Measurements from ENCODE around the gene LILRA5.

LILRA5 gene

GRCh38 chr19:54357381-54357780, 44.4 kb upstream of the LILRA5 start:
- Histone ChIP-seq H3K79me1 (replicated peaks; ENCODE audit: low read length, poor library complexity, severe bottlenecking) (no peaks in the 10 kb centered on the region), H3K27ac (ENCODE audit: low read length, poor library complexity, severe bottlenecking) (no peak overlapping the region), H2BK120ac (ENCODE audit: low read depth, low read length) (no peak overlapping the region), H3K36me3 (ENCODE audit: control insufficient read depth in 1 of 2, insufficient read depth in 2 of 2, low read depth in 1 of 2, low read length in 2 of 2) (no peaks in the 10 kb centered on the region), H3K9ac (ENCODE audit: low read length) (no peak overlapping the region), H2BK12ac (ENCODE audit: low read length in 2 of 2) (no peak overlapping the region), H3K4me1 (ENCODE audit: control insufficient read depth, insufficient read depth, low read depth, low read length) (no peaks in the 10 kb centered on the region), H4K91ac (ENCODE audit: low read length) (no peak overlapping the region), H3K14ac (ENCODE audit: low read length in 2 of 2) (no peak overlapping the region), H4K8ac (ENCODE audit: low read length) (no peak overlapping the region), H3K4me2 (ENCODE audit: low read length, poor library complexity, severe bottlenecking) (no peak overlapping the region), H3K27me3 (ENCODE audit: control insufficient read depth in 1 of 2, insufficient read depth in 1 of 2, low read length in 2 of 2) (peaks cover 0 to 11% of the 10 kb centered on the region in 2 experiments), H3K9me3 (ENCODE audit: control insufficient read depth, low read length) (no peaks in the 10 kb centered on the region), H2AFZ (ENCODE audit: low read depth, low read length) (no peak overlapping the region), H2BK15ac (ENCODE audit: low read depth, poor library complexity, severe bottlenecking) (no peak overlapping the region), H3K18ac (ENCODE audit: low read depth in 1 of 2, low read length in 2 of 2) (no peak overlapping the region), H2AK5ac (ENCODE audit: low read length, severe bottlenecking) (no peak overlapping the region), H2BK5ac (ENCODE audit: low read depth, low read length, poor library complexity, severe bottlenecking) (no peak overlapping the region), H3K23ac (ENCODE audit: low read length in 2 of 2) (no peak overlapping the region), H3K4me3 (ENCODE audit: insufficient read depth in 1 of 2, low read depth in 1 of 2, low read length in 2 of 2) (no peak overlapping the region), H3K4ac (ENCODE audit: low read depth in 1 of 2, low read length in 2 of 2) (no peak overlapping the region)
- WGBS = 67% methylated on average over 16 of the region's 16 CpGs
- no peak for DNase-seq

GRCh38 chr19:54356444-54357056, 43.6 kb upstream of the LILRA5 start:
- no peak overlapping the region for H3K4me3 ChIP-seq (ENCODE audit: insufficient read depth in 1 of 2, low read depth in 1 of 2, low read length in 2 of 2)
- no peak overlapping the region for H2AK5ac ChIP-seq (ENCODE audit: low read length, severe bottlenecking)
- DNase-seq = no peak
- H3K9me3 ChIP-seq (ENCODE audit: control insufficient read depth, low read length) = no peaks in the 10 kb centered on the region
- peak overlapping the region; percentile 27 for H4K91ac ChIP-seq (ENCODE audit: low read length)
- WGBS = 85% methylated on average over 9 of the region's 12 CpGs
- no peak overlapping the region for H2BK5ac ChIP-seq (ENCODE audit: low read depth, low read length, poor library complexity, severe bottlenecking)
- H2BK12ac ChIP-seq (ENCODE audit: low read length in 2 of 2) = no peak overlapping the region
- no peak overlapping the region for H4K8ac ChIP-seq (ENCODE audit: low read length)
- no peaks in the 10 kb centered on the region for H3K79me1 ChIP-seq (replicated peaks; ENCODE audit: low read length, poor library complexity, severe bottlenecking)
- H3K18ac ChIP-seq (ENCODE audit: low read depth in 1 of 2, low read length in 2 of 2) = no peak overlapping the region
- no peak overlapping the region for H2AFZ ChIP-seq (ENCODE audit: low read depth, low read length)
- H3K23ac ChIP-seq (ENCODE audit: low read length in 2 of 2) = no peak overlapping the region
- H3K4me1 ChIP-seq (ENCODE audit: control insufficient read depth, insufficient read depth, low read depth, low read length) = no peaks in the 10 kb centered on the region
- no peak overlapping the region for H3K14ac ChIP-seq (ENCODE audit: low read length in 2 of 2)
- peaks cover 0 to 13% of the 10 kb centered on the region in 2 experiments for H3K27me3 ChIP-seq (ENCODE audit: control insufficient read depth in 1 of 2, insufficient read depth in 1 of 2, low read length in 2 of 2)
- no peaks in the 10 kb centered on the region for H3K36me3 ChIP-seq (ENCODE audit: control insufficient read depth in 1 of 2, insufficient read depth in 2 of 2, low read depth in 1 of 2, low read length in 2 of 2)
- H3K4ac ChIP-seq (ENCODE audit: low read depth in 1 of 2, low read length in 2 of 2) = no peak overlapping the region
- H2BK120ac ChIP-seq (ENCODE audit: low read depth, low read length) = no peak overlapping the region
- H3K9ac ChIP-seq (ENCODE audit: low read length) = no peak overlapping the region
- no peak overlapping the region for H3K27ac ChIP-seq (ENCODE audit: low read length, poor library complexity, severe bottlenecking)
- H3K4me2 ChIP-seq (ENCODE audit: low read length, poor library complexity, severe bottlenecking) = no peak overlapping the region
- no peak overlapping the region for H2BK15ac ChIP-seq (ENCODE audit: low read depth, poor library complexity, severe bottlenecking)

- H2BK12ac ChIP-seq (ENCODE audit: low read length in 2 of 2) = no peak overlapping the region
- no peak overlapping the region for H3K18ac ChIP-seq (ENCODE audit: low read depth in 1 of 2, low read length in 2 of 2)
- no peak overlapping the region for H2BK15ac ChIP-seq (ENCODE audit: low read depth, poor library complexity, severe bottlenecking)
- H2BK5ac ChIP-seq (ENCODE audit: low read depth, low read length, poor library complexity, severe bottlenecking) = no peak overlapping the region
- H3K79me1 ChIP-seq (replicated peaks; ENCODE audit: low read length, poor library complexity, severe bottlenecking) = no peaks in the 10 kb centered on the region
- H3K4me2 ChIP-seq (ENCODE audit: low read length, poor library complexity, severe bottlenecking) = no peak overlapping the region
- no peak overlapping the region for H3K4me3 ChIP-seq (ENCODE audit: insufficient read depth in 1 of 2, low read depth in 1 of 2, low read length in 2 of 2)
- peaks cover 0 to 13% of the 10 kb centered on the region in 2 experiments for H3K27me3 ChIP-seq (ENCODE audit: control insufficient read depth in 1 of 2, insufficient read depth in 1 of 2, low read length in 2 of 2)
- H2BK120ac ChIP-seq (ENCODE audit: low read depth, low read length) = no peak overlapping the region
- no peak overlapping the region for H2AFZ ChIP-seq (ENCODE audit: low read depth, low read length)
- H4K91ac ChIP-seq (ENCODE audit: low read length) = no peak overlapping the region
- no peak for DNase-seq
- no peak overlapping the region for H3K9ac ChIP-seq (ENCODE audit: low read length)
- whole genome bisulfite sequencing = 86% methylated on average over 14 of the region's 14 CpGs
- no peaks in the 10 kb centered on the region for H3K4me1 ChIP-seq (ENCODE audit: control insufficient read depth, insufficient read depth, low read depth, low read length)
- no peak overlapping the region for H3K14ac ChIP-seq (ENCODE audit: low read length in 2 of 2)
- no peak overlapping the region for H3K23ac ChIP-seq (ENCODE audit: low read length in 2 of 2)
- no peak overlapping the region for H3K27ac ChIP-seq (ENCODE audit: low read length, poor library complexity, severe bottlenecking)
- no peak overlapping the region for H3K4ac ChIP-seq (ENCODE audit: low read depth in 1 of 2, low read length in 2 of 2)
- H3K36me3 ChIP-seq (ENCODE audit: control insufficient read depth in 1 of 2, insufficient read depth in 2 of 2, low read depth in 1 of 2, low read length in 2 of 2) = no peaks in the 10 kb centered on the region
- no peaks in the 10 kb centered on the region for H3K9me3 ChIP-seq (ENCODE audit: control insufficient read depth, low read length)
- H2AK5ac ChIP-seq (ENCODE audit: low read length, severe bottlenecking) = no peak overlapping the region
- H4K8ac ChIP-seq (ENCODE audit: low read length) = no peak overlapping the region
Observed at GRCh38 chr19:54355675-54356074, 42.7 kb upstream of the LILRA5 start.

- H3K4ac ChIP-seq (ENCODE audit: low read depth in 1 of 2, low read length in 2 of 2) = no peak overlapping the region
- WGBS = 43% methylated on average over 3 of the region's 3 CpGs
- H2AK5ac ChIP-seq (ENCODE audit: low read length, severe bottlenecking) = no peak overlapping the region
- no peak overlapping the region for H3K23ac ChIP-seq (ENCODE audit: low read length in 2 of 2)
- H2BK12ac ChIP-seq (ENCODE audit: low read length in 2 of 2) = no peak overlapping the region
- H3K79me1 ChIP-seq (replicated peaks; ENCODE audit: low read length, poor library complexity, severe bottlenecking) = no peaks in the 10 kb centered on the region
- H2BK120ac ChIP-seq (ENCODE audit: low read depth, low read length) = no peak overlapping the region
- H3K4me2 ChIP-seq (ENCODE audit: low read length, poor library complexity, severe bottlenecking) = no peak overlapping the region
- H3K36me3 ChIP-seq (ENCODE audit: control insufficient read depth in 1 of 2, insufficient read depth in 2 of 2, low read depth in 1 of 2, low read length in 2 of 2) = no peaks in the 10 kb centered on the region
- H2BK5ac ChIP-seq (ENCODE audit: low read depth, low read length, poor library complexity, severe bottlenecking) = no peak overlapping the region
- no peaks in the 10 kb centered on the region for H3K9me3 ChIP-seq (ENCODE audit: control insufficient read depth, low read length)
- H3K27ac ChIP-seq (ENCODE audit: low read length, poor library complexity, severe bottlenecking) = no peak overlapping the region
- H3K4me1 ChIP-seq (ENCODE audit: control insufficient read depth, insufficient read depth, low read depth, low read length) = no peaks in the 10 kb centered on the region
- no peak overlapping the region for H3K18ac ChIP-seq (ENCODE audit: low read depth in 1 of 2, low read length in 2 of 2)
- H3K9ac ChIP-seq (ENCODE audit: low read length) = no peak overlapping the region
- no peak overlapping the region for H3K4me3 ChIP-seq (ENCODE audit: insufficient read depth in 1 of 2, low read depth in 1 of 2, low read length in 2 of 2)
- no peak for DNase-seq
- H2AFZ ChIP-seq (ENCODE audit: low read depth, low read length) = no peak overlapping the region
- H4K91ac ChIP-seq (ENCODE audit: low read length) = no peak overlapping the region
- H3K27me3 ChIP-seq (ENCODE audit: control insufficient read depth in 1 of 2, insufficient read depth in 1 of 2, low read length in 2 of 2) = peaks cover 0 to 13% of the 10 kb centered on the region in 2 experiments
- no peak overlapping the region for H2BK15ac ChIP-seq (ENCODE audit: low read depth, poor library complexity, severe bottlenecking)
- no peak overlapping the region for H4K8ac ChIP-seq (ENCODE audit: low read length)
- no peak overlapping the region for H3K14ac ChIP-seq (ENCODE audit: low read length in 2 of 2)
Observed at GRCh38 chr19:54354761-54355160, 41.8 kb upstream of the LILRA5 start.
